Right atrium auricular region (tissue), 2 donors: ENCODE measurements around the gene OR4N2. TPM values are rescaled to one million over a fixed set of nuclear protein-coding genes. Genes with fewer than 3 reads are reported as not detected.
"Not testable (repeated sequence)": the region's sequence is repeated elsewhere in the genome, so short reads cannot be mapped to it uniquely, and the experiment has no call there.

Experiments used
- DNase-seq: peaks from one replicate; pipeline ENCODE4 v3.0.0-alpha.2; 2019; ENCODE audit warnings: low spot score
- H3K27ac ChIP-seq, 2 donors: fragments of 200-600 bp; sonication (generic); 1 replicate in 1 of 2; 2 replicates in 1 of 2; pipeline ENCODE4 v1.5.1; 2016 to 2019
- H3K27me3 ChIP-seq, 2 donors: fragments of 200-600 bp; sonication (generic); one replicate each; pipeline versions ENCODE4 v1.5.1 to v1.6.0; 2017 to 2019
- H3K36me3 ChIP-seq: fragments of 200-600 bp; sonication (generic); one replicate; pipeline ENCODE4 v1.5.1; 2016
- H3K4me1 ChIP-seq, 2 donors: fragments of 200-600 bp; sonication (generic); one replicate each; pipeline versions ENCODE4 v1.5.1 to v1.6.0; 2017 to 2019
- H3K4me3 ChIP-seq, 2 donors: fragments of 200-600 bp; sonication (generic); 1 replicate in 1 of 2; 2 replicates in 1 of 2; pipeline ENCODE4 v1.5.1; 2017 to 2019; ENCODE audit warnings: mild to moderate bottlenecking in 1 of 2, moderate library complexity in 1 of 2
- H3K9me3 ChIP-seq, 2 donors: fragments of 200-600 bp; sonication (generic); one replicate each; pipeline ENCODE4 v1.5.1; 2019
- CTCF ChIP-seq, 2 donors: fragments of 200-600 bp; sonication (generic); IDR thresholded peaks; one replicate each; pipeline ENCODE4 v1.5.1; 2019; ENCODE audit warnings: antibody characterized with exemption in 2 of 2
- total RNA-seq, 2 donors: library from RNA; depleted of rRNA; stranded (reverse); fragments of >200 nt; gene quantifications; one replicate each; pipeline ENCODE4 v1.1.0, GENCODE V29; 2016

Gene OR4N2, protein sequence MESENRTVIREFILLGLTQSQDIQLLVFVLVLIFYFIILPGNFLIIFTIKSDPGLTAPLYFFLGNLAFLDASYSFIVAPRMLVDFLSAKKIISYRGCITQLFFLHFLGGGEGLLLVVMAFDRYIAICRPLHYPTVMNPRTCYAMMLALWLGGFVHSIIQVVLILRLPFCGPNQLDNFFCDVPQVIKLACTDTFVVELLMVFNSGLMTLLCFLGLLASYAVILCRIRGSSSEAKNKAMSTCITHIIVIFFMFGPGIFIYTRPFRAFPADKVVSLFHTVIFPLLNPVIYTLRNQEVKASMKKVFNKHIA
- total RNA-seq = not detected

DNA sequence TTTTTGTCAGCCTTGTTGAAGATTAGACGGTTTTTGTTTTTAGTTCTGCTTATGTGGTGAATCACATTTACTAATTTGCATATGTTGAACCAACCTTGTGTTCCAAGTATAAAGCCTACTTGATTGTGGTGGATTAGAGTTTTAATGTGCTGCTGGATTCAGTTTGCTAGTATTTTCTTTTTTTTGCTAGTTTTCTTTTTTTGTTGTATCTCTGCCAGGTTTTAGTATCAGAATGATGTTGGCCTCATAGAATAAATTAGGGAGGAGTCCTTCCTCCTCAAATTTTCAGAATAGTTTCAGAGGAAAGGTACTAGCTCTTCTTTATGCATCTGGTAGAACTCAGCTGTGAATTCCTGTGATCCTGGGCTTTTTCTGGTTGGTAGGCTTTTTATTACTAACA lies at the start of gene OR4N2:
OR4N2 (plus strand) TSS at position 301 of the 400 bp plus-strand sequence. CDS start 23,679 bp downstream, outside the sequence.
- H3K4me1 ChIP-seq, H3K27me3 ChIP-seq, H3K9me3 ChIP-seq, H3K36me3 ChIP-seq, DNase-seq, H3K4me3 ChIP-seq, H3K27ac ChIP-seq: not testable (repeated sequence)

GRCh38 chr14:19754172-19754571 lies 49.4 kb upstream of the OR4N2 start:
- no peak for TF ChIP-seq CTCF (IDR thresholded peaks at IDR 0.05)
- Histone ChIP-seq H3K36me3 (no peaks in the 10 kb centered on the region), H3K27me3 (no peaks in the 10 kb centered on the region), H3K4me1 (no peaks in the 10 kb centered on the region), H3K9me3 (no peaks in the 10 kb centered on the region), H3K4me3 (no peak overlapping the region), H3K27ac (no peak overlapping the region)
- DNase-seq = no peak

- H3K4me1 ChIP-seq, DNase-seq, H3K27ac ChIP-seq, H3K36me3 ChIP-seq, H3K4me3 ChIP-seq, H3K9me3 ChIP-seq, H3K27me3 ChIP-seq: not testable (repeated sequence)
Measured at GRCh38 chr14:19771491-19771890, 32.1 kb upstream of the OR4N2 start.

GRCh38 chr14:19771895-19772430 lies 31.6 kb upstream of the OR4N2 start:
- TF ChIP-seq CTCF (IDR thresholded peaks at IDR 0.05) = no peak
- no peak for DNase-seq
- Histone ChIP-seq H3K9me3 (no peaks in the 10 kb centered on the region), H3K27me3 (no peaks in the 10 kb centered on the region), H3K4me1 (no peaks in the 10 kb centered on the region), H3K4me3 (no peak overlapping the region), H3K36me3 (no peaks in the 10 kb centered on the region), H3K27ac (no peak overlapping the region)

GRCh38 chr14:19772454-19772853 lies 31.1 kb upstream of the OR4N2 start:
- not testable (repeated sequence) for H3K9me3 ChIP-seq, H3K27me3 ChIP-seq, H3K4me3 ChIP-seq, H3K36me3 ChIP-seq, H3K27ac ChIP-seq, H3K4me1 ChIP-seq, DNase-seq

DNA sequence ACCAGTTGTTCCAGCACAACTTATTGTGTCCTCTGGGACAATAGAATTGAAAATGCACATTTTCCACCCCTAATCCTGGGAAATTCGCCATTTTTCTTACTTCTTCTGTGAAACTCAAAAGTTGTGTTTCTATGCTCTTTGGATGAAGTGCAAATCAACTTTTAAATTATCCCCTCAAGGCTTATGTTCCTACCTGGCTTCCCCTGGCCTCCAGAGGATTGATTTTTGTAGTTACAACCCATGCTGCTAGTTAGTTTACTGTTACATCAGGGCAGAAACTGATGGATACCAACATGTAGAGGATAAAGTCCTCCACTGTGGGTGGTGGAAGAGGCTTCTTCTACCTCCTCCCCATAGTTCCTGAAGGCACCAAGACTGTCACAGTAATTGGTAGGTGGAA lies 30.4 kb upstream of the OR4N2 start, which contains the start of gene OR4M1:
OR4M1 (plus strand) TSS at position 301 of the 400 bp plus-strand sequence. CDS start 6,819 bp downstream, outside the sequence.
- H3K9me3 ChIP-seq, DNase-seq, H3K27me3 ChIP-seq, H3K4me3 ChIP-seq, H3K36me3 ChIP-seq, H3K27ac ChIP-seq, H3K4me1 ChIP-seq: not testable (repeated sequence)

- Histone ChIP-seq H3K27me3 (no peaks in the 10 kb centered on the region), H3K4me3 (no peak overlapping the region), H3K27ac (no peak overlapping the region), H3K9me3 (no peaks in the 10 kb centered on the region), H3K4me1 (no peaks in the 10 kb centered on the region), H3K36me3 (no peaks in the 10 kb centered on the region)
- no peak for TF ChIP-seq CTCF (IDR thresholded peaks at IDR 0.05)
- no peak for DNase-seq
Measured at GRCh38 chr14:19775587-19775986, 28.0 kb upstream of the OR4N2 start.

- not testable (repeated sequence) for H3K27me3 ChIP-seq, H3K4me3 ChIP-seq, H3K4me1 ChIP-seq, DNase-seq, H3K27ac ChIP-seq, H3K36me3 ChIP-seq, H3K9me3 ChIP-seq
Measured at GRCh38 chr14:19785848-19786247, 17.7 kb upstream of the OR4N2 start.

- H3K36me3 ChIP-seq, DNase-seq, H3K4me3 ChIP-seq, H3K9me3 ChIP-seq, H3K27ac ChIP-seq, H3K27me3 ChIP-seq, H3K4me1 ChIP-seq: not testable (repeated sequence)
Measured at GRCh38 chr14:19787318-19787717, 16.3 kb upstream of the OR4N2 start.

GRCh38 chr14:19788150-19788549 lies 15.4 kb upstream of the OR4N2 start:
- H3K27ac ChIP-seq, H3K27me3 ChIP-seq, H3K9me3 ChIP-seq, H3K4me3 ChIP-seq, H3K4me1 ChIP-seq, H3K36me3 ChIP-seq, DNase-seq: not testable (repeated sequence)

DNA sequence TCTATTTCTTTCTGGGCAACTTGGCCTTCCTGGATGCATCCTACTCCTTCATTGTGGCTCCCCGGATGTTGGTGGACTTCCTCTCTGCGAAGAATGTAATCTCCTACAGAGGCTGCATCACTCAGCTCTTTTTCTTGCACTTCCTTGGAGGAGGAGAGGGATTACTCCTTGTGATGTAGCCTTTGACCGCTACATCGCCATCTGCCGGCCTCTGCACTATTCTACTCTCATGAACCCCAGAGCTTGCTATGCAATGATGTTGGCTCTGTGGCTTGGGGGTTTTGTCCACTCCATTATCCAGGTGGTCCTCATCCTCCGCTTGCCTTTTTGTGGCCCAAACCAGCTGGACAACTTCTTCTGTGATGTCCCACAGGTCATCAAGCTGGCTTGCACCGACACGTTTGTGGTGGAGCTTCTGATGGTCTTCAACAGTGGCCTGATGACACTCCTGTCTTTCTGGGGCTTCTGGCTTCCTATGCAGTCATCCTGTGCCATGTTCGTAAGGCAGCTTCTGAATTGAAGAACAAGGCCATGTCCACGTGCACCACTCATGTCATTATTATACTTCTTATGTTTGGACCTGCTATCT lies 7.0 kb upstream of the OR4N2 start:
- DNase-seq, H3K9me3 ChIP-seq, H3K36me3 ChIP-seq, H3K27me3 ChIP-seq, H3K4me3 ChIP-seq, H3K27ac ChIP-seq, H3K4me1 ChIP-seq: not testable (repeated sequence)
